D721Med (cell line): ENCODE data around the gene CCDC51.

Source experiments
- DNase-seq: peaks from one replicate; pipeline ENCODE4 v3.0.0; 2011; ENCODE audit warnings: low spot score; ENCODE audit not compliant: insufficient read length
- FAIRE-seq: peaks from 2 replicates; lab custom pipeline; 2011; peaks lifted over from hg19 to GRCh38; lab: Jason Lieb, UNC
- TF ChIP-seq, protein P1 (sequence below): IDR thresholded peaks from 2 replicates; pipeline ENCODE4 v1.5.1; 2012; ENCODE audit warnings: mild to moderate bottlenecking, control low read depth; ENCODE audit not compliant: insufficient read depth; ENCODE audit errors: missing control alignments

Gene CCDC51

DNA sequence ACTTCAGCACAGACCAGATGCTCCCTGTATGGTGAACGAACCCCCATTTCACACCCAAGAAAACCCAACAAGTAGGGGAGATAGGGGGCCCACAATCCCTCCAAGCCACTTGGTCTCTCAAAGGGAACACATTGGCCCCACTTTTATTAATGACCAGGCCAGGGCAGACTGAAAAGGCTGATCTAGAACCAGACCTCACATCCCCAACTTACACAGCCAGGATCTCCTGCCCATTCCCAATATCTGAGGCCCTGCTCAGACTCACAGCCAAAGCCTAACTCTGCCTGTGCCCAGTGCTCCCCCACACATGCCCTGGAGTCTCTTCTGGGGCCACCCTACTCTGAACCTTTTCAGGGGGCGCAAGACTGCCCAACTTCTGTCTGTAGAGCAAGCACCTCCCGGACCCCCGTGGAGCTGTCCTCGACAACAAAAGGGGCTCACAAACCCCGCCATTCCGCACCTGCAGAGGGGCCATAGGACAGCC, 11.8 kb downstream of the CCDC51 start:
- TF ChIP-seq, protein P1, sequence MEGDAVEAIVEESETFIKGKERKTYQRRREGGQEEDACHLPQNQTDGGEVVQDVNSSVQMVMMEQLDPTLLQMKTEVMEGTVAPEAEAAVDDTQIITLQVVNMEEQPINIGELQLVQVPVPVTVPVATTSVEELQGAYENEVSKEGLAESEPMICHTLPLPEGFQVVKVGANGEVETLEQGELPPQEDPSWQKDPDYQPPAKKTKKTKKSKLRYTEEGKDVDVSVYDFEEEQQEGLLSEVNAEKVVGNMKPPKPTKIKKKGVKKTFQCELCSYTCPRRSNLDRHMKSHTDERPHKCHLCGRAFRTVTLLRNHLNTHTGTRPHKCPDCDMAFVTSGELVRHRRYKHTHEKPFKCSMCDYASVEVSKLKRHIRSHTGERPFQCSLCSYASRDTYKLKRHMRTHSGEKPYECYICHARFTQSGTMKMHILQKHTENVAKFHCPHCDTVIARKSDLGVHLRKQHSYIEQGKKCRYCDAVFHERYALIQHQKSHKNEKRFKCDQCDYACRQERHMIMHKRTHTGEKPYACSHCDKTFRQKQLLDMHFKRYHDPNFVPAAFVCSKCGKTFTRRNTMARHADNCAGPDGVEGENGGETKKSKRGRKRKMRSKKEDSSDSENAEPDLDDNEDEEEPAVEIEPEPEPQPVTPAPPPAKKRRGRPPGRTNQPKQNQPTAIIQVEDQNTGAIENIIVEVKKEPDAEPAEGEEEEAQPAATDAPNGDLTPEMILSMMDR: no peak
- DNase-seq (no peak), FAIRE-seq (no peak)

DNA sequence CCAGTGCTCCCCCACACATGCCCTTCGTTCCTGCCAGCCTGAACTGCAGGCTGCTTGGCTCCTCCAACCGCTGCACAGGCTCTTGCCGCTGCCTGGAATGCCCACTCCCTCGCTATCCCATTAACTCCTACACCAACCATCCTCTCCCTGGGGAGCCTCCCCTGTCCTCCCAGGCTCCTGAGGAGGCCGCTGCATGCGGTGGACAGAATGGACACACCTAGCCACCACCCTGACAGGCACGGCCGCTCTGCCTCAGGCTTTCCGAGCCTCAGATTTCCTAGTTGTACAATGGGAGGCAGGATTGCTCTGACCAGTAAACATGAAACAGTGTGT, 12.3 kb downstream of the CCDC51 start:
- TF ChIP-seq, protein P1: no peak
- FAIRE-seq: no peak

DNA sequence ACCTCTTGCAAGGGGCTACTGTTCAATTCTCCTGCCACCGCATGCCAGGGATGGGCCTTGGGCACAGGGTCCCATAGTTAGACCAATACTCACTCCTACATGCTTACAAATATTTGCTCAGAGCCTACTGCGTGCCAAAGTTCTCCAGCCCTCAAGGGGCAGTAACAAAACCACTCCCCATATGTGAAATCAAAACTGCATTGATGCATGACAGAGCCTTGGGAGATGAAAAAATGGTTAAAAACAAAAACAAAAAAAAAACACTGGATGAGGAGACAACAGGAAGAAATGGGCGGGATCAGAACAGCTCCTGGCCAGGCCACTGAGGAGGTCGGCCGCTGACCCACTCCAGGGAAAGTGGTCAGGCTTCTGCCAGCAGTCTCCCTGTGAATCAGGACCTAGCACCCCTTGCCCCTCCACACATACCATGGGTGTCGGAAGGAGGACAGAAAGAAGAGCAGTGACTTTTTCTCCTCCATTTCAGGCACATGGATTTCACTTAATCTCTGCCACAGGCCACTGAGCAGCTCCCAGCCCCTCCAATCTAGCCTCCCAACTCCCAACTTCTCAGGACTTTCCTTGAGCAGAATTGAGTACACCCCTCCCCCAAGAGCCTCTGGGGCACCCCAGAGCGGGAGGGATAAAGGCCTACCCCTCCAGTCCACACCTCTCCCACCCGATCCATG, 12.8 kb downstream of the CCDC51 start:
- DNase-seq: no peak
- no peak for FAIRE-seq
- TF ChIP-seq, protein P1: no peak

More for the DNA sequence above, 12.3 kb downstream of the CCDC51 start:
- DNase-seq: no peak

DNA sequence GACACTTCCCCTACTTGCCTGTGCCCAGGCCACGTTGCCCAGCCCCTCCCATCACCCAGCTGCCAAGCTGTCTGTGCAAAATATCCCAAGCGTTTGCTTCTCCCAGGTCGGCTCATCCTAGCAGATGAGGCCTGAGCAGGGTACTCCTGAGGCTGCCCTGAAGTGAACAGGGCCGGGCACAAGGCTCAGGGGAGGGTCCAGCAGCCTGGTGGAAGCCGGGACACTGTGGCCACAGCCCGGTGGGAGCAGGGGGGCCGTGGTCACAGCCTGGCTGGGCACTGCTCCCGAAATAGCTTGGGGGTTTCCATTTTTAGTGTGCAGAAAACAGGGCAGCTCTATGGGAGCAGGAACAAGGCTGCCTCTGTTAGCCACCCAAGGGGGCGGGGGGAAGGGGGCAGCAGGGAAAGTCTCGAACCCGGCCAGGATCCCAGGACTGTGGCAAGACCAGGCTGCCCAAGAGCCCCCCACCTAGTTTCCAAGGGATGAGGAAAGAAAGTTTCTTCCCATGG, 13.5 kb downstream of the CCDC51 start:
- TF ChIP-seq, protein P1: no peak
- no peak for DNase-seq
- FAIRE-seq: no peak

DNA sequence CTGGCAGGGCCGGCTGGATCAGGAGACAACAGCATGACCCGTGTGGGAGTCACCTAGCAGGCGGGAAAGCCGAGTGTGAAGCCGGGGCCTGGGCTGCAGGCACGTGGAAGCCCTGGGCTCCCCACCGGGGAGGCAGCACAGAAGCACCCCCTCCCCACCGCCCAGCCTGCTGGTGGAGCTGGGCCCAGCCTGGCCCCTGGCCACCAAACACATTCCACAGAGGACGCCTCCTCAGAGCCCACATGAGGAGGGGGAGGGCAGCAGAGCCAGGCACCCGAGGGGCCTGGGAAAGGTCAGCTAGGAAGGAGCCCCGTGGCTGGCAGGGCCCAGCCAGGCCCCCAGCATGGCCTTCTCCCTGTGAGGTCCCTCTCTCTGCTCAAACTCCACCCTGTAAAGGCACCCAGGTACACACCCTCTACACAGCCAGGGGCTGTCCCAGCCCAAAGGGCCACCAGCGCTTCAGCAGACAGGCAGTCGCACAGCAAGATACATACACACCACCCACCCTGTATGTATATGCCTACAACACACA, 14.6 kb downstream of the CCDC51 start:
- FAIRE-seq: no peak
- TF ChIP-seq, protein P1: no peak
- no peak for DNase-seq

DNA sequence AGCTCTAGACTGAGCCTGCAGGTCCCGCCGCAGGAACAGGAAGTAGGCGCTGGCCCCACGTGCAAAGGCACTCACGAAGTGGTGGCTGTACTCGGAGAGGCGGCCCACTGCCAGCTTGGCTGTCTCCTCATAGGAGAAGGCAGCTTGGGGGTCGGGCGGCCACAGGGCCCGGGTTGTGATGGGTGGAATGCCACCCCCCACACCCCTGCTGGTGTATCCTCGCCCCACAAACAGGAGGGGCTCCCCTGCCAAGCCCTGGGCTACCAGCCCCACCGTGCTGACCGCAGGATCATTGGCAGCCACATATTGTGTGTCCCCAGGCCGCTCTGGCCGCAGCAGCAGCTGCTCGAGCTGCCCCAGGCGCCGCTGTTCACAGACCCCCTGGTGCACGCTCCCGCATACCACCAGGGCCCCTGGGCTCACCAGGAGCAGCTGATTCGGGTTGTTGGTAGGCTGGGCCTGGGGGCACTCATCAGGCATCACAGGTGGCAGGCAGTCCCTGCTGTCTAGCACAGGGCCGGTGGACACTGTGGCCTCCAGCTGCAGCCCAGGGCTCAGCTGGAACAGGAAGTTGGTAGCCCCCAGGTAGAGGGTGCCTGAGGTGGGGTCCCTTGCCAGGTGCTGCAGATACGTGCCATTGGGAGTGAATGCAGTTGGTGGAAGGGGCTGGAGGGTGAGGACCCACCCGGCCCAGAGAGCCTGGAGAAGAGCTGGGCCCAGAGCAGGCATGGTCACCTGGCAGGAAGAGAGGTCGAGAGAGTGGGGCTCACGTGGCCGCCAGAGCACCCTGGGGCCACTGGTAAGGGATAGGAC, 15.8 kb downstream of the CCDC51 start:
- TF ChIP-seq, protein P1: no peak
- no peak for FAIRE-seq

More for the DNA sequence above, 15.8 kb downstream of the CCDC51 start:
- no peak for DNase-seq
